Right atrium auricular region (tissue), 2 donors: ENCODE measurements around the gene KCTD5. TPM values are rescaled to one million over a fixed set of nuclear protein-coding genes. Genes with fewer than 3 reads are reported as not detected.

Experiments used
- DNase-seq: peaks from one replicate; pipeline ENCODE4 v3.0.0-alpha.2; 2019; ENCODE audit warnings: low spot score
- H3K27ac ChIP-seq, 2 donors: fragments of 200-600 bp; sonication (generic); 1 replicate in 1 of 2; 2 replicates in 1 of 2; pipeline ENCODE4 v1.5.1; 2016 to 2019
- H3K27me3 ChIP-seq, 2 donors: fragments of 200-600 bp; sonication (generic); one replicate each; pipeline versions ENCODE4 v1.5.1 to v1.6.0; 2017 to 2019
- H3K36me3 ChIP-seq: fragments of 200-600 bp; sonication (generic); one replicate; pipeline ENCODE4 v1.5.1; 2016
- H3K4me1 ChIP-seq, 2 donors: fragments of 200-600 bp; sonication (generic); one replicate each; pipeline versions ENCODE4 v1.5.1 to v1.6.0; 2017 to 2019
- H3K4me3 ChIP-seq, 2 donors: fragments of 200-600 bp; sonication (generic); 1 replicate in 1 of 2; 2 replicates in 1 of 2; pipeline ENCODE4 v1.5.1; 2017 to 2019; ENCODE audit warnings: mild to moderate bottlenecking in 1 of 2, moderate library complexity in 1 of 2
- H3K9me3 ChIP-seq, 2 donors: fragments of 200-600 bp; sonication (generic); one replicate each; pipeline ENCODE4 v1.5.1; 2019
- total RNA-seq, 2 donors: library from RNA; depleted of rRNA; stranded (reverse); fragments of >200 nt; gene quantifications; one replicate each; pipeline ENCODE4 v1.1.0, GENCODE V29; 2016
- TF ChIP-seq, protein P1 (sequence below), 2 donors: fragments of 200-600 bp; sonication (generic); IDR thresholded peaks; one replicate each; pipeline ENCODE4 v1.5.1; 2019; ENCODE audit warnings: antibody characterized with exemption in 2 of 2

The KCTD5 gene
- total RNA-seq, 2 donors from 2014 or later = 12.5 to 15.6 TPM

DNA sequence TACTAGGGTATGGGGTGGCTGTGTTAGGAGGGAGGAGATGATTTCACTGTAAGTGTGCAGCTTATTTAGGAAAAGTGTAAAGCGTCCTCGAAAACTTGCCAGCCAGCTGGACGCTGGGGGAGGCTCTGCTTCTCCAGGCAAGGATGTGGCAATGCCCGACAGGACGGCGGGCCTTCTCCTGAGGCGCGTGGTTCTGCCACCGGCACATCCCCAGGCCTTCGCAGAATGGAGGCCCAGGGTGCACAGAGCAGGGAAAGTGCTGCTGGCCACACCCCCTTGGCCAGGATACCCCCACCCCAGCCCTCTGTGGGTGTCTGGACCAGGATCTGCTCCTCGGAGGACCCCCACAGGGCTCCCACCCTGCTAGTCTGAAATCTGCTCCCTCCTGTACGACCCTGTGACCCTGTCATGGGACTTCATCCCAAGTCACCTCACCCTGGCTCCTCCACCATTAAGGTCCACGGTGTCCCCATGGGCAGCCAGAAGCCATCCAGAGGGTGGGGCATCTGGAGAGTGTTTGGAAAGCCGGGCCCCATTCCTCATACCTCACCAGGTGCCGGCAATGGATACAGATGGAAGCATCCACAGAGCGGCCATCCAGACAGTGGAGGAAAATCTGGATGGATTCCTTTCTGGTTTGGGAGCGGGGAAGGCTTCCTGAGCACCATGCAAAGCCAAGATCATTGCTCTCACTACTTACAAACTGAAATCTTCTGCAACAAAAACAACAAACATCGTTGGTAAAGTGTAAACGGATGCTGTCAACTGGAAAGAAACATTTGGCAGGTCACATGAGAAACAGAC lies 60.9 kb downstream of the KCTD5 start:
- no peaks in the 10 kb centered on the region for H3K9me3 ChIP-seq
- TF ChIP-seq, protein P1, sequence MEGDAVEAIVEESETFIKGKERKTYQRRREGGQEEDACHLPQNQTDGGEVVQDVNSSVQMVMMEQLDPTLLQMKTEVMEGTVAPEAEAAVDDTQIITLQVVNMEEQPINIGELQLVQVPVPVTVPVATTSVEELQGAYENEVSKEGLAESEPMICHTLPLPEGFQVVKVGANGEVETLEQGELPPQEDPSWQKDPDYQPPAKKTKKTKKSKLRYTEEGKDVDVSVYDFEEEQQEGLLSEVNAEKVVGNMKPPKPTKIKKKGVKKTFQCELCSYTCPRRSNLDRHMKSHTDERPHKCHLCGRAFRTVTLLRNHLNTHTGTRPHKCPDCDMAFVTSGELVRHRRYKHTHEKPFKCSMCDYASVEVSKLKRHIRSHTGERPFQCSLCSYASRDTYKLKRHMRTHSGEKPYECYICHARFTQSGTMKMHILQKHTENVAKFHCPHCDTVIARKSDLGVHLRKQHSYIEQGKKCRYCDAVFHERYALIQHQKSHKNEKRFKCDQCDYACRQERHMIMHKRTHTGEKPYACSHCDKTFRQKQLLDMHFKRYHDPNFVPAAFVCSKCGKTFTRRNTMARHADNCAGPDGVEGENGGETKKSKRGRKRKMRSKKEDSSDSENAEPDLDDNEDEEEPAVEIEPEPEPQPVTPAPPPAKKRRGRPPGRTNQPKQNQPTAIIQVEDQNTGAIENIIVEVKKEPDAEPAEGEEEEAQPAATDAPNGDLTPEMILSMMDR (IDR thresholded peaks at IDR 0.05) = no peak
- no peaks in the 10 kb centered on the region for H3K27me3 ChIP-seq
- DNase-seq = no peak
- no peaks in the 10 kb centered on the region for H3K36me3 ChIP-seq
- no peaks in the 10 kb centered on the region for H3K4me1 ChIP-seq
- no peak overlapping the region for H3K4me3 ChIP-seq
- no peak overlapping the region for H3K27ac ChIP-seq

DNA sequence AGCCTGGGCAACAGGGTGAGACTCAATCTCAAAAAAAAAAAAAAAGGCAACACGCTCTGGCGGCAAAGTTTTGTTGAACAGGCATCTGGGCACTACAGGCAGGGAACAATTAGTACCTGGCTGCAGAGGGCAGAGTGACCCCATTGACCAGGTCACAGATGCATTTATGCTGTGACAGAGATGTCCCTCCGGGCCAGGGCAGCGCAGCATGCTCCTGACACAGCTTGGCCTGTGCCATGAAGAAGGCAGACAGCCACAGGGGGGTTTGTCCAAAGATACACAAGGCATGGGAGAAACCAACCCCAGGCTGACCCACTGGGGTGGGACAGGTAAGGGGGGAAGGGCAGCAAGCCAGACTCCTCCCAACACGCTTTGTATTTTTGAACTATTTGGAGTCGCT lies 62.4 kb downstream of the KCTD5 start:
- H3K27ac ChIP-seq = no peak overlapping the region
- no peaks in the 10 kb centered on the region for H3K36me3 ChIP-seq
- H3K4me3 ChIP-seq = no peak overlapping the region
- H3K9me3 ChIP-seq = no peaks in the 10 kb centered on the region
- no peaks in the 10 kb centered on the region for H3K27me3 ChIP-seq
- no peaks in the 10 kb centered on the region for H3K4me1 ChIP-seq
- no peak for DNase-seq
- TF ChIP-seq, protein P1 (IDR thresholded peaks at IDR 0.05) = no peak

DNA sequence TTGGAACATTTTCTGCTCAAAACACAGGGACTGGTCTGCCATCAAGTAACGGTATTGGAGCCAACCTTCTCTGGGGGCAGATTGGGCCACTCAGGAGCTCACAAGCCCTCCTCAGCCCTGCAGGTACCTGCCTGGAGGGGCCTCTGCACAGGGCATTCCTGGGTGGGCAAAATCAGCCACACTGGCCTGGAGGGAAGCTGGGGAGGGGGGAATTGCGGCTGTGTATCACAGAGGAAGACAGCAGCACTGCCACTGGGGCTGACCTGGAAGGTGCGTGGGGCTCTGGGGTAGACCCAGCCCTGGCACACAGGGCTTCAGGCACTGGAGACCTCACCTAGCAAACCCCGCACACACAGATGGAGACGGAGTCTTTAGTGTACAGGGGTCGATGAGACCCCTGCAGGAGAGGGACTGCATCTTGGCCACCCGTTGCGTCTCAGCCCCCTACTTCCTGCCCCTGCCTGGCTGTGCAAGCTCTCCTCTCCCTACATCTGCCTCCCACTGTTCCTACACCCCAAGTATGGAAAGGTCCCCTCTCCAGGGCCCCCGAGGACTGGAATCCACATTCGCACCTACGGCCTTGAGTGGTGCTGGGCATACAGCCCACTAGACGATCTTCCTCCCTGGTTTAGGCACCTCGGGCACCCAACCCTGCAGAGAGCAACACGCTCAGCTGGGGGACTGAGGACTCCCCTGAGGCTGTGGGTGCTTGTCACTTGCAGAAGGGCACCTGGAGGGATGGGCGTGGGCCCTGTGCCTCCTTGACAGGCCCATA lies 63.0 kb downstream of the KCTD5 start:
- Histone ChIP-seq H3K27ac (no peak overlapping the region), H3K36me3 (no peaks in the 10 kb centered on the region), H3K4me3 (no peak overlapping the region), H3K27me3 (no peaks in the 10 kb centered on the region), H3K4me1 (no peaks in the 10 kb centered on the region), H3K9me3 (no peaks in the 10 kb centered on the region)
- TF ChIP-seq, protein P1 (IDR thresholded peaks at IDR 0.05) = no peak
- DNase-seq = no peak

DNA sequence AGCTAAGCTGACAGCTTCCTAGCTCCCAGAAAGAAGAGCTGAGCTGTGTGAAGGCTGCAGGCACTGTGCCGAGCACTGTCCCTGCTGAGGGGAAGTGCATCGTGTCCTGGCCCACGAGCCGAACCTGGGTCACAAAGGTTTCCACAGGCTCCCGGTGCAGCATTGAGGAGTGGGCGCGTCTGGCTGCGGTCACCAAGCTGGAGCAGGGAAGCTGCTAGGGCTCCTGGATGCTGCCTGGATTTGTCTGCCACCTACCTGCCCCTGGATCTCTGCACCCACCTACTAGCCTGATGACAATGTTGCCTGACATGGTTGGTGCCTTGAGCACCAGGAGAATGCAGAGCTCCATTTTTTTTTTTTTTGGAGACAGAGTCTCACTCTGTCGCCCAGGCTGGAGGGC lies 63.6 kb downstream of the KCTD5 start:
- H3K27me3 ChIP-seq = no peaks in the 10 kb centered on the region
- H3K4me1 ChIP-seq = no peaks in the 10 kb centered on the region
- no peaks in the 10 kb centered on the region for H3K36me3 ChIP-seq
- H3K4me3 ChIP-seq = no peak overlapping the region
- no peak overlapping the region for H3K27ac ChIP-seq
- TF ChIP-seq, protein P1 (IDR thresholded peaks at IDR 0.05) = no peak
- DNase-seq = no peak
- no peaks in the 10 kb centered on the region for H3K9me3 ChIP-seq

DNA sequence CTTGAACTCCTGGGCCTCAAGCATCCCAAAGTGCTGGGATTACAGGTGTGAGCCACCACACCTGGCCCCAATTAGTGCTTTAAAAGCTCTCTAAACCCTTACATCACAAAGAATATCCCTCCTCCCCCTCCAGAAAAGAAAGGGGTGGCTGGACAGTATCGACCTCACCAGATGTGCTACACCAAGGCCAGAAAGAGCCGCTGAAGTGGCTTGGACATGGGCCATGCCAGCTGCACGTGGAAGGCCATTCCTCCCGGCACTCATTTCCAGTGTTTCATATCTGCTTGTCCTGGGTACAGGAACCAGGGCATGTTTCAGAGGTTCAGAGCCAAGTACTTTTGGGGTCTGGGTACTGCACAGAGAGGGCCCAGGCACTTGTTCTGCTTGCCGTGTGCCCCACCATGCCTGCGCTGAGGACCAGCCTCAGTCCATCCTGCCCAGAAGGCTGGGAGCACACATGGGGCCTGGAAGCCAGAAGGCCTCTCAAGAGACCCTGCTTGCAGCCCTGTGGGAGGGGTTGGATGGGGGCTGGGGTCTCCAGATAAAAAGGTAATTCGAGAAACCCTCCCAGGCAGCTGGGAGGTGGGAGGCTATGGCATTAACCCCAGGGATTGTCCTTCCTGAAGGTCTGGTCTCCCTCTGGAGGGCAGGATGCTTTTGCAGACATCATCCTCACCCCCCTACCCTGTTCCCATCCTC lies 66.6 kb downstream of the KCTD5 start:
- no peak overlapping the region for H3K27ac ChIP-seq
- TF ChIP-seq, protein P1 (IDR thresholded peaks at IDR 0.05) = no peak
- no peaks in the 10 kb centered on the region for H3K36me3 ChIP-seq
- DNase-seq = no peak
- no peaks in the 10 kb centered on the region for H3K9me3 ChIP-seq
- H3K4me1 ChIP-seq = peaks cover 0 to 10% of the 10 kb centered on the region in 2 donors
- no peaks in the 10 kb centered on the region for H3K27me3 ChIP-seq
- no peak overlapping the region for H3K4me3 ChIP-seq
